ENCODE measurements around the gene RCAN1.
"Not testable (repeated sequence)": the region's sequence is repeated elsewhere in the genome, so short reads cannot be mapped to it uniquely, and the experiment has no call there.

The RCAN1 gene

DNA sequence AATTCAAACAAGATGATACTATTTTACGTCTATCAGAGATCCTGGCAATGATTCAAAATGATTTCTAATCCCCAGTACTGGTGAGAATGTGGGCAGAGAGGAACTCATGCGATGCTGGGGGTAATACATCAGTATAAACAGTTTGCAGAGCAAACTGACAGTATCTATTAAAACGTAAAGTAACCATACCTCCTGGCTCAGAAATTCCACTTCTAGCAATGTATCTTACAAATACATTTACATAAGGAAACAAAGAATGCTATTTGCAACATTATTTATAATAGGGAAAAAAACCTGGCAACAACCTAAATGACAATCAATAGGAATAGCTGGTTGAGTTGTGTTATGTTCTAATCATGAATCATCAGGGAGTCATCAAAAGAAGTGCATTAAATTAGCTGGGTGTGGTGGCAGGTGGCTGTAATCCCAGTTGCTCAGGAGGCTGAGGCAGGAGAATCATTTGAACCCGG lies 15.9 kb downstream of the RCAN1 start:
- DNase-seq, result no peak

DNA sequence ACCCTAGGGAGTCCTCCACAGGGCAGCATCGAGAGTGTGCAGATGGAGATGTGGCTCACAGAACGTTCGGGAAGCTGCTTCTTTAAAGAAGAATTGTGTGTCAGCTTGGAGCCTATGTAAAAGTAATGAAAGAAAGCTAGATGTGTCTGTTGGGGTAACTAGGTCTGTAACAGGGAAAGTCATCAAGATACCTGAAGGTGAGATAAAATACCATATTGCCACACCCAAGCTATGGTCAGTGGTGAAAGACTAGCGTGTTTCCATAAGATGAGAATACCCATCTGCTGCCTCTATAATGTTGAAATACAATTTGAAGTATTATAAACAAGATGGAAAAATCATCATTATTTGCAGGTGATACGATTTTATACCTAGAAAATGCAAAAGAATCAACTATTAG lies 17.5 kb downstream of the RCAN1 start:
- DNase-seq, result no peak

DNA sequence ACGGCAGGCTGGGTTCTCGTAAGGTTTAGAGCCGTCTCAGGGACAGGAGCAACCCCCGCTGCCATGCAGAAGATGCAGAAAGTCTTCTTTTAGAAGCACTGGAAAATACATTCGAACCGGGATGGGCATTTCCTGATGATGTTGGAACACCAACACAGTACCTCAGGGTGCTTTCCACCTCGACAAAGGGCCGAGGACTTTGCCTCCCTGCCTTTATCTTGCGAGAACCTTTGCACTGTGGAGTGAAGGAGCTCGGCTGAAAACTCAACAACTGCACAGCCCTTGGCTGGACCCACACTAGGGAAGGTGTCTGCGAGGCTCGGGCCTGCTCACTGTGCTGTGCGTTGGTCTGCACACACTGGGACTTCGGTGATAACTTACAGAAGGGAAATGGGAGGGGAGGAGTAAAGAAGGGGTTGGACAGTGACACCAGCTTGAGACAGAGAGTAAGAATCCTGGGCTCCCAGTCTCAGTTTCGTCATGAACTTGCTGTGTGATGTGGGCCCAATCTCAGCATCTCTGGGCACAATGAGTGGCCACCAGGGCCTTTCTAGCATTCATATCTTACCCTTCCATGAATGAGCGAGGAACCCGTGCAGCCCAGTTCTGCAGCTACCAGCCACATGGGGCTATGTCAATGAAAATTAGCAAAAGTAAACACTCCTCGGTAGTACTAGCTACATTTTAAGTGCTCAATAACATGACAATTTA lies 18.2 kb downstream of the RCAN1 start:
- DNase-seq, result no peak

DNA sequence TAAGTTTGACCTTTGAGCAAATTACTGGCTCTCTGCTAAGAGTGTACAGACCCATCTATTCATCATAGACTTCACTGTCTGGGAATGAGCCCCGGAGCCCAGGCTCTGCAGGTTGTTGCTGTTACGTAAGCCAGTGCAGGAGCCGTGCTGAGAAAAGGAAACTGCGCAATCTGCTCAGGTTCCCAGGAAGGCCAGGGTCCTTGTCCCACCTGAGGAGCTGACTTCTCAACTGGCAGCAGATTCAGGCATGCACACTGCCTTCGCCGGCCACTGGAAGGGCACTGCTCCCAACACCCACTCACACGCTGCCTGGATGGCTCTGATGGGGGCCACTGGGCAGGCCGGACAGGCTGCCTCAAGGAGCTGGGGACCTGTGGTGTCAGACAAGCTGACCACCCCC lies 19.5 kb downstream of the RCAN1 start:
- no peak for DNase-seq

DNA sequence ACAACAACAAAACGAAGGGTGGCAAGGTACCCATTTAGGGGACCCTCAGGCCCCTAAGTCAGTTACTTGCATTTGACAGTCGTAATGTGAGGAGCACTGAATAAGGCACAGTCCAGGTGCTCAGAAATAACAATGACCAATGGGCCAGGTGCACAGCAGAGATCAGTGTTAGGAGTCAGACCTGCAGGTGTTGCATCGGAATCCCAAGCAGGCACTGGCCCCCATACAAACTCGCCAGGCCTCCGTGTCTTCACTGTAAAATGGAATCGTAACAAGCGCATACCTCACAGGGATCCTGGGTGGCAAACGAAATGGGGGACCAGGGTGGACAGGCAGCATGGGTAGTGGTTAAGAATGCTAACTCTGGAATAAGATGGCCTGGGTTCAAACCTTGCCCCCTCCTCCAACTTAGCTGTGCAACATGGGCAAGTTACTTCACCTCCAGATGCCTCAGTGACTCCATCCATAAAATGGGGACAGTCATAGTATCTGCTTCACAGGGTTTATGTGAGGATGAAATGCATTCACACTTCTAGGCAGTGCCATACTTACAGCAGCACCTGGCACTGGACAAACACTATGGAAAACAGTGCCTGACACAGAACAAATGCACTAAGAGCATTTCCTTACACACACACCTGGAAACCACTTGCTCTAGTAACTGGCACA lies 20.2 kb downstream of the RCAN1 start:
- DNase-seq, result no peak

DNA sequence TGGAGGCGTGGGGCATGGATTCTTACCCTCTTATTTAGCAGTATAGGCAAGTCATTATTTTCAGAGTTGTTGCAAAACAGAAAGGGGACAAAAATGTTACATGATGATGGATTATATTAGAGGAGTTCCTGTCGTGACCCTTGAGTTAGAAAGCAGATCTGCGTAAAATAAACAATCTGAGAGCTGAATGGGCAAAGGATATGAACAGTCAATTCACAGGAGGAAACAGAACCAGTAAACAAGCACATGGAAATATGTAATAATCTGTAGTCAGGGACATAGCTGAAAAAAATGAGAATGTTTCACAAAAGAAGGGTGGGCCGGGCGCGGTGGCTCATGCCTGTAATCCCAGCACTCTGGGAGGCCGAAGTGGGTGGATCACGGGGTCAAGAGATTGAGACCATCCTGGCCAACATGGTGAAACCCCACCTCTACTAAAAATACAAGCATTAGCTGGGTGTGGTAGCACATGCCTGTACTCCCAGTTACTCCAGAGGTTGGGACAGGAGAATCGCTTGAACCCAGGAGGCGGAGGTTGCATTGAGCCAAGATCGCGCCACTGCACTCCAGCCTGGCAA lies 20.9 kb downstream of the RCAN1 start:
- DNase-seq, result no peak

DNA sequence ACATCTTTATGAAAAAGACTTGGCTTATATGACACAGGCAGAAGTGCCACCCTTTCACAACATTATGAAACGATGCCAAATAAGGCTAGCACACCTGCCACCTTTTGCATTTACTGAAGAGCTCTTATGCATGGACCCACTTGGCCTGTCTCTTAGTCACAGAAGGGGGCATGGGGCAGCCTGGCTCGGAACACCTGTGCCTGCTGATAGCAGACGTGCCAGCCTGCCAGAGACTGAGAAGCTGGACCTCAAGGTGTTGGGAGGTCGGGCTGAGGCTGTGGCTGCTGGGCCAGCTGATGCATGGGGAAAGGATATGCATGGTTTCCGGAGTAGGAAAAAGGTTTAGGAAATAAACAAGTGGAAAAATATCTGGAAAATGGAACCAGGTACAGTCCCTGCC lies 21.5 kb downstream of the RCAN1 start:
- DNase-seq, result no peak

DNA sequence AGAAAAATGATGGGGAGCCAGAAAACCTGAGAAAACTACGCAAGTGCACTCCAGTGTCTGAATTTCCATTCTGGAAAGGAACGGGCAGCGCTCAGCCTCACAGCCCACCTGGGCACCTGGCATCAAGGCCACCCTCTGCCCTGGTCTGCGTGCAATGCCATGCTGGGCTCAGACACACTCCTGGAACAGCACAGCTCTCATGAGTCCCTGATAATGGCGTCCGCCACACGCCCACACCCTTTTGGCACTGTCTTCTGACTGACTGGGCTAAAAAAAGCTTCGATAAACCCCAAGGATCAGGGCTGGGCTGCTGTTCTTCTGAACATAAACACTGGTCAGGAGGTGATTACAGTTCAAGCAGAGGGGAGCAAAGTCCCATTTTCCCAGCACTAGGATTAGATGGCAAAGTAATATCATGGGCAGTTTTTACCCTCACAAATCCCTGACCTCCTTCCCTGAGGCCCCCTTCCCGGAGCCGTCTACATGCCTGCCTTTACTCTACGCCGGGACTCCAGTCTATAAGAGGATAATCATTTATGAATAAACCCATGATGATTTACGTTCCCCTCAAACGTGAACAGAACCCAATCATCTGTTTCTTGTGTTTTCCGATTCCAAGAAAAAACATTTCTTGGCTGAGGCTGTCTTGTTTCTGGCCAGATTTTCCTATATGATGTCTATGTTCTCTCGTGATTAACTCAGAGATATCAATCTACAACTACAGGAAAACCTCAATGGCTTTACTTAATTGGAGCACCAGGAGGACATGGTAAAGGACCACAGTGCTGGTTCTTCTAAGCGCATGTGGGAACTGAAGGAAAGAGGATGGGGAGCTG lies 22.6 kb downstream of the RCAN1 start:
- no peak for DNase-seq

DNA sequence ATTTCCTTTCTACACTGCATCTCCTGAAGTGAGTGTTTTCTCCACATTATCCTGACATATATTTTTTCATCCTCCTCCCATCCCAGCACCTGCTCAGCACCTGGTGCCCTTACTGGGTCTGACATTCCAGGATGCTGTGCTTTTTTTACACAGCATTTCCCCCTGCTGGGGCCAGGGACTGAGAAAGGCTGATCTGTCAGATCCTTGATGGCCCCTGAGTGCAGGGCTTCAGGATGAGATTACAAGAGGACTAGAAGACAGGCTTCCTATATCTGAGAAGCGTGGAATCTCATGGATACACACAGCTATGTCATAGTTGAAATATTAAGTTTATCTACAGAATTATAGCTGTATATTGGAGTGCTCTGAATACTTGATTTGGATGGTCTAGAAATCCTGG lies 24.4 kb downstream of the RCAN1 start:
- DNase-seq, result no peak

DNA sequence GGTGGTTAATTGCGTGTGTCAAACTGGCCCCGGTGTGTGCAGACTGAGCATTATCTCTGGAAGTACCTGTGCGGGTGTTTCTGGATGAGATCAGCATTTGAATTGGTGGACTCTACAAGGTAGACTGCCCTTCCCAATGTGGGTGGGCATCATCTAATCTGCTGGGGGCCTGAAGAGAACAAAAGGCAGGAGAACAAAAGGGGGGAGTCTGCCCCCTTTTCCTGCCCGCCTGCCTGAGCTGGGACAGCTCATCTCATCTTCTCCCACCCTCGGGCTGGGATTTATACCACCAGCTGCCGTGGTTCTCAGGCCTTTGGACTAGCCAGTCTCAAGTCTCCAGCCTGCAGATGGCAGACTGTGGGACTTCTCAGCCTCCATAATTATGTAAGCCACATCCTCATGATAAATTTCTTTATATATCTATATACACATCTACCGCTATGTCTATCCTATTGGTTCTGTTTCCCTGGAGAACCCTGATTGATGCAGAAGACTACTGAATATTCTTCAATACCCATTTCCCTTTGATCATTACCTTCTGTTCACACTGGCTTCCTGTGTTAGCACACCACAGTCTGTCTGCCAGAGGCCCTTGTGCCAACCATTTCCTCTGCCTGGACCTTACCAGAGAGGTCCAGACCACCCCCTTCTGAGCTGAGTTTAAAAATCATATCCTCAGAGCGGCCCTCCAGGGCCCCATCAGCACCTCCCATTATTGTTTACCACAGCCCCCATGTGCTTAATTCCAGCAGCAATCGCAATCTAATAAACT lies 25.2 kb downstream of the RCAN1 start:
- no peak for DNase-seq

DNA sequence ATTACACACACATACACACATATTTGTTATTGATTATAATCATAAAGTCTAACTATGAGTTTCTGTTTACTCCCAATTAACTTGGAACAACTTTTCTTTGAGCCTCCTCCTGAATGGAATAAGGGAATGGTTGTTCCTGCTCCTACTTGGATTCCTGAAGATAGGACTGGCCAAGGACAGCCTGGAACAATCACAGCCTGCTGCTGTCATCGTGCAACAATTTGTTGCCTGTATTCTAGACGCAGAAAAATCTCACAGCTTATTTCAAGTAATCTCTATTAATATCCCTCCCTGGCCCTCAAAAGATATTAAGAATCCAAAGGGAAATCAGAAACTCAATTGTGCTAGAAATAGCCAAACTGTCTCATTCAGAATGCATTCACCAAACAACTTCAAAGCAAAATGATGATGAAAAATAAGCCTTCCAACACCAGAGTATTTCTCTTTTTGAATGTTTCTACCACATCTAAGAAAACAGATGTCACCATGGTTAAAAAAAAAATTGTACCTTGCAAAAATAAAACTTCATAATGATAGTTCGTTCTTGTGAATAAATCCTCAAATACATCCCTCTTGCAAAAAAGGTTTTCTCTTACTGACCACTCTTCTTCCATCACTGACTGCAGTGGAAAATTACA lies 30.9 kb downstream of the RCAN1 start:
- DNase-seq, result no peak

DNA sequence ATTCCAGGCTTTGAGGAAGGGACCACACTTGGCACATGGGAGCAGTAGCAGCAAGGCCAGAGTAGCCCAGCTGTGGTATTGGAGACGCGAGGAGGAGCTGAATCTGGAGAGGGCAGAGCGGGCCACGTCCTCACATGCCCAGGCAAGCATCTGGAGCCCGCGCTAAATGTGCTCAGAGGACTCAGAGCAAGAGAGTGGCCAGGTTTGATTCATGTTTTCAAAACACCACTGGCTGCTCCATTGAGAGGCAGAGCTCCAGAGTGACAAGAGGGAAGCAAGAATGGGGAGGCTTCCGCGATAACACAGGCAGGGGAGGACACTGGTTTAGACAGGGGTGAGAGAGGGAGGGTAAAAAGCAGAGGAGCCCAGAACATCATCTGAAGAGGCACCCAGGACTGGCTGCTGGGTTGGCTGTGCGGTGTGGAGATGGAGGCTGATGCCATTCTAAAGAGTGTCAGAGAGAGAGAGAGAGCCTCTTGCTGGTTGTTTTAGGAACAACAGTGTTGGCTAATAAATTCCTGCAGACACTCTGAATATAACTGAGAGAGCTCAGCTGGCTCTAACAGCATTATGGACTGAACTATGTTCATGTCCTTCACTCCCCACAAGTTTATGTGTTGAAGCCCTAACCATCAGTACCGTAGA lies 32.3 kb downstream of the RCAN1 start:
- no peak for DNase-seq

DNA sequence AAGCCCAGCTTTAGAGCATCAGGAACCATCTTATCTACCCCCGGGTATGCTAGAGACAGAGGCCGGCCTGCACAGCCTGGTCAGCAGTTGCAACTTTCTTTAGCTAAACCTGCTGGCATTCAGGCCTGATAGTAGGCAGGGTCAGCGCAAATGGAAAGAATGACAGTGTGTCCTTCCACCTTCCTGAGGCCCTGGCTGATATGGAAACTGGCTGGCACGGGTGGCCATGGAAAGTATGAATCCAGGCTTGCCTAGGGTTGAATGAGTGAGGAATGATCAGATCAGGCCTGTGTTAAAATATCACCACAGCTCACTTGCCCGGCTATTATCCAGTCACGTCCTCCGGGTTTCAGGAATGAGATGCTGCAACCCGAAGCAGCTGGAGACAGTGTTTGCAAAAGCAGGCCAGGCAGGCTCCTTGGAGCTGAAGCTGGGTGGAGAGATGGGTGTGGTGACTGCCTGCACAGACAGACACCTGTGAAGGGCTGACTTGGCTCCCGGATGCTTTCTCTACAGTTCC lies 34.7 kb downstream of the RCAN1 start:
- DNase-seq, result no peak

DNA sequence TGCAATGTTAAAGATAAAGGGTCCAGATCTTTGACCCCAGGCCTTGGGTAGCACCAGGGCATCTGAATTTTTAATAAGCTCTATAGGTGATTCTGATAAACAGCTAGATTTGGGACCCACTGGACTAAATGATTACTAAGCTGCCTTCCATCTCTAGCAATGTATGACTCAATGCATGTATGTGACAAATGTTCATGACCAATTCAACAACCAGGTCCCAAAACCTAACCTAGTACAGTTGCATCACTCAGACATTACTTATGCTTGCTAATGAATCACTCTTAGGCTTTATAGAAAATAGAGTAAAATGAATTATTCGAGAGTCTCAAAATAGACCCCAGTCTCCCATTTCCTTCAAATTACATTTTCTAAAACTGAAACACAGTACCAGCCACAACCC lies 35.5 kb downstream of the RCAN1 start:
- DNase-seq, result no peak

DNA sequence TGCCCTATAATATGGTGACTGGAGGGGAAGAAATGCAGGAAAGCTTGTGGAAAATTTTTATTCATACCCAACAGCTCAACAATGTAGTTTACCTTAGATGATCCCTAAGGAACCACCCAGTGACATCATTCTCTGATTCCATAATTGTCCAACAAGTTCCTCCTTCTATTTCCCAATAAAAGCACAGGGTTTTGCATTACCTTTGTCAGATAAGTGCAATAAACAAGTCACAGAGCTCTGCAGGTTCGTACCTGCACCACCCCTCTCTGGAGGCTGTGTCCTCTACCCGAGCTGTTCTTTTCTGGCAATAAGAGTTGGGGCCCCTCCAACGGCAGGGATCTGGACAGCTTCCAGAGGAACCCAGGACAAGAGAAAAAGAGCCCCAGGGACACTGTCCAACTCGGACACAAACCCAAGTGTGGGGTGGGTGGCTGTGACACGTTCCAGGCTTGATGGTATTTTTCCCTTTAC lies 38.8 kb downstream of the RCAN1 start:
- DNase-seq, result no peak

DNA sequence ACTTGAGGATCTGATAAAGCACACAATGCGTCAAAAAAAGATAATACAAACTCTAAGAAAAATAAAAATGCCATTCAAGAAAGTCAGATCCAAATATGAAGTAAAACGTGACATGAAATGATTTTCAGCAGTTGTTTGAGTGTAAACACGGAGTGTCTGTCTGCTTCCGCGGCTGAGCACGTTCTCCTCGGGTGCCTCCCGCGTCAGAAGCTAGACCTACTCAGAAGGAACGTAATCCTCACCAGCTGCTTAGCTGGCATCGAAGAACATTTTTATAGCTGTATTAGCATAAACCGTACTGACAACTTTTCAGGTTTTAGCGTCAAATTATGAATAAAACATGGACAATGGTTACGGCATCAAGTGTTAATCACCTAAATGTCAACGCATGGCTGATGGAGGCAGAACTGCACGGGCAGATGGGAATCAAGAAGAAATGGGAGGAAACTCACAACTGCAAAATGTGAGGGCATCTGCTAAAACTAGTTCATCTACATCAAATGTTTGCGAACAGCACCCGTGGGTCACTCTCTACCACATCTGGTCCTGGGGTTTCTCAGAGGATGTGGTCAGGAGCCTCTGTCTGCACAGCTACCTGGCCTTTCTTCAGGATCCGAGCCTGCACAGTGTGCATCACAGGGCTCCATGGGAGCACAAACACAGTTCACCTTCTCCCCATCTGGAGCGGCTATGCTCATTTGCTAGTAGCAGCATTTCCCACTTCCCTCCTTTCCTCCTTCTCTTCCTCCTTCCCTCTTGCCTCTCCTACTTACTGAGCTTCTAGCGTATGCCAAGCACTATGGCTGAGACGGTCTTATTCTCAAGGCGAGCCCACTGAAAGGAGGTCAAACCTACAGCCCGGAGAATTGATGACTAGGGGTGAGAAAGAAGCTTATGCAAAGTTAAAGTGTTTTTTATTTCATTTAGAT lies 40.0 kb downstream of the RCAN1 start:
- DNase-seq, result no peak

DNA sequence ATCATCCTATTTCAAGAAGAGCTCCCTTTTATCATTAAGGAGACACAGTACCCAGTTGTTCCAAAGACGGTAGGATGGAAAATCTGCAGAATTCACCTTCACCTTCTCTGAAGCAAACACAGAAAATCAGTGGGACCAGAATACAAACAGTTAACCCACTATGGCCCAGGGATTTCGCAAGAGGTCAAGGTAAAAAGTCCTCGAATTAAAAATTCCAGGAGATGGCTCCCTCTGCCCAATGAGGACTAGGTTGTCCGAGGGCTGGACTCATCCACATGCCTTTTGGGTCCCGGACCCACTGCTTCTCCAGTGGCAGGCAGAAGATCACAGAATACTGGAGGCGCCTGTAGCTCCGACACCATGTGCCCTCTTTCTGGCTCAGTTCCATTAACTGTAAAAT lies 42.9 kb downstream of the RCAN1 start:
- DNase-seq, result no peak

DNA sequence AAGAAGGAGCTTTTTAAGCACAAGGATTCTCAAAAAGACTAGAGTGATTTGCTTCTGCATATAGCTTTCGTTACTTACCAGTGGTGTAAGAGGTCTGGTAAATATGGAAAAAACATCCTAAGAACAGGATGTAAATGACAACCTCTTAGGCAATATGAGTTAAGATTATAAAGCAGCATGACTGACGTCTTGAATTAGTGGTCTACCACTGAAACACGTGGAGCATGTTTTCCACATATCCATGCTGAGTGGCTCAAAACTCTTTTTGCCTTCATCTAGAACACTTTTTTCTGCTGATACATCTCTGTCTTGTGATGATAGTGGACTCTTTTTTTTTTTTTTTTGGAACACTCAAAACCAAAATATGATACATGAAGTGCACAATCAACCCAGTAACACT lies 44.6 kb downstream of the RCAN1 start:
- no peak for DNase-seq

DNA sequence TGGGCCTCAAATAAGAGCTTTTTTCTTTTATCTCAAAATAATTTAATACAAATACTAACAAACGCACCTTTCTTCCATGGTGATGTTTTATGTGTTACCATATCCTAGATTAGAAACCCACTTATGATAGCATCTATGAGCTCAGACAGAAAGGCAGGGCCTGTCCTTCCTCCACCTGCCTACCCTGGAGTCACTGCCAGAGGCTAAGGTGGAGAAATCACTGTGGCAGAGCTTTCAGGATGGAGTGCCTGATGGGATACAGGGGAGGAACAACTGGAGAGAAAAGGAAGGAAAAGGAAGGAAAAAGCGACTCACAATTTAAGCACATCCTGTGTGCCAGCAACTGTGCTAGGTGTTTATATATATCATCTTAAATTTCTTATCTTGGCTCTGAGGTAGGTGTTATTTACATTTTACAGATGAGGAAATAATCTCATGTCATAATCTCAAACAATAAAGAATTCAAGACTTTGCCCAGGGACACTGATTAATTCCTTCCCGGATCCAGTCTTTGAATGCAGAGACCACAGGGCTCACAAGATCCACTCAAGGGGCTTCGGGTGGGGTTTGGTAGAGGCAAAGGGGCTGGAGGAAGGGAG lies 45.4 kb downstream of the RCAN1 start:
- DNase-seq, result no peak

DNA sequence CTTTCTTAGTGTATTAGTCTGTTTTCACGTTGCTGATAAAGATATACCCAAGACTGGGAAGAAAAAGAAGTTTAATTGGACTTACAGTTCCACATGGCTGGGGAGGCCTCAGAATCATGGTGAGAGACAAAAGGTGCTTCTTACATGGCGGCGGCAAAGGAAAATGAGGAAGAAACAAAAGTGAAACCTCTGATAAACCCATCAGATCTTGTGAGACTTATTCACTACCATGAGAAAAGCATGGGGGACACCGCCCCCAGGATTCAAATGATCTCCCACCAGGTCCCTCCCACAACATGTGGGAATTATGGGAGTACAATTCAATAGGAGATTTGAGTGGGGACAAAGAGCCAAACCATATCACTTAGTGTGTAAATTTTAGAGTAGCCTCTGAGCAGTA lies 46.1 kb downstream of the RCAN1 start:
- not testable (repeated sequence) for DNase-seq

Measured in CD4-positive, alpha-beta T cell treated with Interleukin-21 for 1 hour (primary cell).